Ishikawa (cell line): ENCODE data around the gene PIEZO1.

Source experiments
- CEBPB ChIP-seq: IDR thresholded peaks from 2 replicates; pipeline ENCODE4 v1.6.1; 2012
- CREB1 ChIP-seq: IDR thresholded peaks from 2 replicates; pipeline ENCODE4 v1.6.1; 2012; ENCODE audit warnings: low read depth
- EGR1 ChIP-seq: IDR thresholded peaks from 2 replicates; pipeline ENCODE4 v1.6.1; 2012
- EP300 ChIP-seq: IDR thresholded peaks from 2 replicates; pipeline ENCODE4 v1.6.1; 2012; ENCODE audit warnings: borderline replicate concordance
- NFIC ChIP-seq: IDR thresholded peaks from 2 replicates; pipeline ENCODE4 v1.6.1; 2012
- RAD21 ChIP-seq: IDR thresholded peaks from 2 replicates; pipeline ENCODE4 v1.6.1; 2012; ENCODE audit warnings: low read depth
- REST ChIP-seq: IDR thresholded peaks from 2 replicates; pipeline ENCODE4 v1.6.1; 2012; ENCODE audit warnings: low read depth, mild to moderate bottlenecking
- TAF1 ChIP-seq: IDR thresholded peaks from 2 replicates; pipeline ENCODE4 v1.6.1; 2012; ENCODE audit warnings: low read depth, mild to moderate bottlenecking
- TCF12 ChIP-seq: IDR thresholded peaks from 2 replicates; pipeline ENCODE4 v1.6.1; 2012; ENCODE audit warnings: low read depth
- TEAD4 ChIP-seq: IDR thresholded peaks from 2 replicates; pipeline ENCODE4 v1.6.1; 2012
- USF1 ChIP-seq: IDR thresholded peaks from 2 replicates; pipeline ENCODE4 v1.6.1; 2012
- YY1 ChIP-seq: IDR thresholded peaks from 2 replicates; pipeline ENCODE4 v1.6.1; 2012; ENCODE audit warnings: low read depth

- TF ChIP-seq EGR1 (no peak), TEAD4 (no peak), USF1 (no peak), TAF1 (no peak), EP300 (no peak), RAD21 (no peak), REST (no peak), CEBPB (no peak), NFIC (no peak), YY1 (no peak), TCF12 (no peak), CREB1 (no peak)
These were observed 106.6 kb downstream of the PIEZO1 start for GRCh38 chr16:88678224-88678979.
